Vagina (tissue), 2 donors: ENCODE results near the gene SELENON.

Source experiments
- POLR2A ChIP-seq, 2 donors: fragments of 450-650 bp; IDR thresholded peaks; one replicate each; pipeline ENCODE4 v1.6.1; 2017; ENCODE audit warnings: antibody characterized with exemption in 2 of 2, mild to moderate bottlenecking in 2 of 2, moderate library complexity in 2 of 2
- POLR2AphosphoS5 ChIP-seq, 2 donors: sonication (generic); formaldehyde crosslinking; IDR thresholded peaks; one replicate each; pipeline ENCODE4 v1.9.0; 2017; ENCODE audit warnings: antibody characterized with exemption in 2 of 2, mild to moderate bottlenecking in 2 of 2, low read depth in 1 of 2; ENCODE audit not compliant: insufficient read depth in 1 of 2
- TF ChIP-seq, protein P1 (sequence below), 3 experiments: fragments of 450-650 bp in 2 of 3; fragments of 200-600 bp in 1 of 3; sonication (generic) in 1 of 3; IDR thresholded peaks; one replicate each; pipeline ENCODE4 v1.5.1; 2017 to 2019; ENCODE audit warnings: antibody characterized with exemption in 3 of 3, mild to moderate bottlenecking in 2 of 3, moderate library complexity in 2 of 3

DNA sequence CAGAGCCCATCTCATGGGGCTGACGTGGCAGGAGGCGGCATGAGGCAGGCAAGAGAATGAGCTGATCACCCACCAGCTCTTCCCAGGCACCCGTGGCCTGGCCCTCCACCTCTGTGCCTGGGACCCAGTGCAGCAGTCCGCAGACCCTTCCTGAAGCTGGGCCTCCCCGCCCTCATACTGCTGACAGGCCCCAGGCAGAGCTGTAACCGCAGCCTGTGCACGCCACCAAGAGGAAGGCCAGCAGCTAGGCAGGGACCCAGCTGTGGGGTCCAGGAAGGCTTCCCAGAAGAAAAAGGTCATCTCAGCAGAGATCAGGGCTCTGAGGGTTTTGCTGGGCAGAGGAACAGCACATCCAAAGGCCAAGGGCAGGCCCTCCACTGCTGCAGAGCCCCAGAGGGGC, 9.9 kb downstream of the SELENON start:
- TF ChIP-seq, protein P1, sequence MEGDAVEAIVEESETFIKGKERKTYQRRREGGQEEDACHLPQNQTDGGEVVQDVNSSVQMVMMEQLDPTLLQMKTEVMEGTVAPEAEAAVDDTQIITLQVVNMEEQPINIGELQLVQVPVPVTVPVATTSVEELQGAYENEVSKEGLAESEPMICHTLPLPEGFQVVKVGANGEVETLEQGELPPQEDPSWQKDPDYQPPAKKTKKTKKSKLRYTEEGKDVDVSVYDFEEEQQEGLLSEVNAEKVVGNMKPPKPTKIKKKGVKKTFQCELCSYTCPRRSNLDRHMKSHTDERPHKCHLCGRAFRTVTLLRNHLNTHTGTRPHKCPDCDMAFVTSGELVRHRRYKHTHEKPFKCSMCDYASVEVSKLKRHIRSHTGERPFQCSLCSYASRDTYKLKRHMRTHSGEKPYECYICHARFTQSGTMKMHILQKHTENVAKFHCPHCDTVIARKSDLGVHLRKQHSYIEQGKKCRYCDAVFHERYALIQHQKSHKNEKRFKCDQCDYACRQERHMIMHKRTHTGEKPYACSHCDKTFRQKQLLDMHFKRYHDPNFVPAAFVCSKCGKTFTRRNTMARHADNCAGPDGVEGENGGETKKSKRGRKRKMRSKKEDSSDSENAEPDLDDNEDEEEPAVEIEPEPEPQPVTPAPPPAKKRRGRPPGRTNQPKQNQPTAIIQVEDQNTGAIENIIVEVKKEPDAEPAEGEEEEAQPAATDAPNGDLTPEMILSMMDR (IDR thresholded peaks at IDR 0.05): no peak
- TF ChIP-seq POLR2A (IDR thresholded peaks at IDR 0.05) (no peak), POLR2AphosphoS5 (IDR thresholded peaks at IDR 0.05; ENCODE audit: insufficient read depth in 1 of 2, low read depth in 1 of 2) (no peak)
